SK-N-SH treated with all-trans-retinoic acid at 6 μM for 48 hours (cell line): ENCODE data around the gene PRMT3.
"Not testable (repeated sequence)": the region's sequence is repeated elsewhere in the genome, so short reads cannot be mapped to it uniquely, and the experiment has no call there.

Experiments
- ATAC-seq: fragments of 200-7000 bp; cut with Tn5 transposase; 3 replicates; pipeline ENCODE4 v1.9.1; 2020; ENCODE audit warnings: mild to moderate bottlenecking, moderate library complexity
- ARNTL ChIP-seq: fragments of 450-650 bp; formaldehyde crosslinking; IDR thresholded peaks from 2 replicates; pipeline ENCODE4 v1.5.0; 2020; ENCODE audit warnings: low read depth, mild to moderate bottlenecking, moderate library complexity, borderline replicate concordance
- BACH2 ChIP-seq: fragments of 250-450 bp; sonication (Bioruptor Pico); IDR thresholded peaks from 2 replicates; pipeline ENCODE4 v1.9.0; 2021; ENCODE audit warnings: mild to moderate bottlenecking, borderline replicate concordance
- CSDC2 ChIP-seq: fragments of 250-450 bp; sonication (Bioruptor Pico); IDR thresholded peaks from 2 replicates; pipeline ENCODE4 v1.5.0; 2020; ENCODE audit warnings: mild to moderate bottlenecking, moderate library complexity
- CSRNP3 ChIP-seq: fragments of 250-450 bp; sonication (Bioruptor Pico); IDR thresholded peaks from 2 replicates; pipeline ENCODE4 v1.5.1; 2021; ENCODE audit warnings: mild to moderate bottlenecking, moderate library complexity
- ESRRG ChIP-seq: fragments of 250-450 bp; sonication (Bioruptor Pico); IDR thresholded peaks from 2 replicates; pipeline ENCODE4 v1.6.1; 2021; ENCODE audit warnings: mild to moderate bottlenecking
- GLIS3 ChIP-seq: fragments of 250-450 bp; sonication (Bioruptor Pico); IDR thresholded peaks from 2 replicates; pipeline ENCODE4 v1.5.0; 2020; ENCODE audit warnings: mild to moderate bottlenecking, moderate library complexity
- ISL1 ChIP-seq: fragments of 250-450 bp; sonication (Bioruptor Pico); IDR thresholded peaks from 2 replicates; pipeline ENCODE4 v2.1.2; 2022; ENCODE audit warnings: mild to moderate bottlenecking, moderate library complexity
- OSR1 ChIP-seq: fragments of 250-450 bp; sonication (Bioruptor Pico); IDR thresholded peaks from 2 replicates; pipeline ENCODE4 v1.8.0; 2022; ENCODE audit warnings: moderate library complexity, mild to moderate bottlenecking, inconsistent platforms
- PPARA ChIP-seq: fragments of 250-450 bp; sonication (Bioruptor Pico); IDR thresholded peaks from 2 replicates; pipeline ENCODE4 v1.5.0; 2020; ENCODE audit warnings: mild to moderate bottlenecking, borderline replicate concordance
- RARB ChIP-seq: fragments of 250-450 bp; sonication (Bioruptor Pico); IDR thresholded peaks from 2 replicates; pipeline ENCODE4 v1.8.0; 2021; ENCODE audit warnings: mild to moderate bottlenecking, moderate library complexity
- SNAI2 ChIP-seq: fragments of 250-450 bp; sonication (Bioruptor Pico); IDR thresholded peaks from 2 replicates; pipeline ENCODE4 v1.5.0; 2020; ENCODE audit warnings: mild to moderate bottlenecking, moderate library complexity
- TCF4 ChIP-seq: fragments of 250-450 bp; sonication (Bioruptor Pico); IDR thresholded peaks from 2 replicates; pipeline ENCODE4 v1.8.0; 2021; ENCODE audit warnings: mild to moderate bottlenecking, moderate library complexity, borderline replicate concordance
- ZC3H10 ChIP-seq: fragments of 250-450 bp; sonication (Bioruptor Pico); IDR thresholded peaks from 2 replicates; pipeline ENCODE4 v1.5.1; 2021; ENCODE audit warnings: mild to moderate bottlenecking, moderate library complexity
- ZFP3 ChIP-seq: fragments of 250-450 bp; sonication (Bioruptor Pico); IDR thresholded peaks from 2 replicates; pipeline ENCODE4 v1.5.0; 2020; ENCODE audit warnings: mild to moderate bottlenecking, moderate library complexity
- ZFP30 ChIP-seq: fragments of 450-650 bp; formaldehyde crosslinking; IDR thresholded peaks from 2 replicates; pipeline ENCODE4 v1.5.0; 2022; ENCODE audit warnings: mild to moderate bottlenecking, moderate library complexity
- ZNF565 ChIP-seq: fragments of 450-650 bp; formaldehyde crosslinking; conservative IDR thresholded peaks from 2 replicates; pipeline ENCODE4 v1.5.0; 2020; ENCODE audit warnings: low read depth, mild to moderate bottlenecking, moderate library complexity
- ZNF70 ChIP-seq: fragments of 450-650 bp; formaldehyde crosslinking; IDR thresholded peaks from 2 replicates; pipeline ENCODE4 v1.5.0; 2020; ENCODE audit warnings: mild to moderate bottlenecking, moderate library complexity
- ZNF8 ChIP-seq: fragments of 450-650 bp; formaldehyde crosslinking; IDR thresholded peaks from 2 replicates; pipeline ENCODE4 v1.5.0; 2020; ENCODE audit warnings: mild to moderate bottlenecking, moderate library complexity
- TF ChIP-seq, protein P1 (sequence below): fragments of 250-450 bp; sonication (Bioruptor Pico); IDR thresholded peaks from 2 replicates; pipeline ENCODE4 v1.5.1; 2020; ENCODE audit warnings: low read depth, mild to moderate bottlenecking, moderate library complexity
- TF ChIP-seq, protein P2 (sequence below): fragments of 250-450 bp; sonication (Bioruptor Pico); IDR thresholded peaks from 2 replicates; pipeline ENCODE4 v1.8.0; 2021; ENCODE audit warnings: low read depth, mild to moderate bottlenecking, moderate library complexity, borderline replicate concordance
- TF ChIP-seq, protein P3 (sequence below): fragments of 250-450 bp; sonication (Bioruptor Pico); IDR thresholded peaks from 2 replicates; pipeline ENCODE4 v1.8.0; 2020; ENCODE audit warnings: mild to moderate bottlenecking, moderate library complexity, borderline replicate concordance
- TF ChIP-seq, protein P4 (sequence below): fragments of 250-450 bp; sonication (Bioruptor Pico); IDR thresholded peaks from 2 replicates; pipeline ENCODE4 v1.5.0; 2020; ENCODE audit warnings: mild to moderate bottlenecking, moderate library complexity

Gene PRMT3

GRCh38 chr11:20551096-20551495 is 163.6 kb downstream of the PRMT3 start:
- no peak for ATAC-seq
- TF ChIP-seq ESRRG (CRISPR knock-in tag) (no peak), ZNF70 (no peak), ZNF8 (no peak), TCF4 (CRISPR knock-in tag) (no peak), ISL1 (CRISPR knock-in tag) (no peak), CSDC2 (CRISPR knock-in tag) (no peak), ZFP30 (CRISPR knock-in tag) (no peak), BACH2 (CRISPR knock-in tag) (no peak), GLIS3 (CRISPR knock-in tag) (no peak), SNAI2 (CRISPR knock-in tag) (no peak), OSR1 (CRISPR knock-in tag) (no peak), ZNF565 (CRISPR knock-in tag) (no peak), CSRNP3 (CRISPR knock-in tag) (no peak), RARB (CRISPR knock-in tag) (no peak), ARNTL (CRISPR knock-in tag) (no peak), PPARA (no peak), ZC3H10 (no peak)
- TF ChIP-seq, protein P1, sequence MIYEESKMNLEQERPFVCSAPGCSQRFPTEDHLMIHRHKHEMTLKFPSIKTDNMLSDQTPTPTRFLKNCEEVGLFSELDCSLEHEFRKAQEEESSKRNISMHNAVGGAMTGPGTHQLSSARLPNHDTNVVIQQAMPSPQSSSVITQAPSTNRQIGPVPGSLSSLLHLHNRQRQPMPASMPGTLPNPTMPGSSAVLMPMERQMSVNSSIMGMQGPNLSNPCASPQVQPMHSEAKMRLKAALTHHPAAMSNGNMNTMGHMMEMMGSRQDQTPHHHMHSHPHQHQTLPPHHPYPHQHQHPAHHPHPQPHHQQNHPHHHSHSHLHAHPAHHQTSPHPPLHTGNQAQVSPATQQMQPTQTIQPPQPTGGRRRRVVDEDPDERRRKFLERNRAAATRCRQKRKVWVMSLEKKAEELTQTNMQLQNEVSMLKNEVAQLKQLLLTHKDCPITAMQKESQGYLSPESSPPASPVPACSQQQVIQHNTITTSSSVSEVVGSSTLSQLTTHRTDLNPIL = no peak
- TF ChIP-seq, protein P2, sequence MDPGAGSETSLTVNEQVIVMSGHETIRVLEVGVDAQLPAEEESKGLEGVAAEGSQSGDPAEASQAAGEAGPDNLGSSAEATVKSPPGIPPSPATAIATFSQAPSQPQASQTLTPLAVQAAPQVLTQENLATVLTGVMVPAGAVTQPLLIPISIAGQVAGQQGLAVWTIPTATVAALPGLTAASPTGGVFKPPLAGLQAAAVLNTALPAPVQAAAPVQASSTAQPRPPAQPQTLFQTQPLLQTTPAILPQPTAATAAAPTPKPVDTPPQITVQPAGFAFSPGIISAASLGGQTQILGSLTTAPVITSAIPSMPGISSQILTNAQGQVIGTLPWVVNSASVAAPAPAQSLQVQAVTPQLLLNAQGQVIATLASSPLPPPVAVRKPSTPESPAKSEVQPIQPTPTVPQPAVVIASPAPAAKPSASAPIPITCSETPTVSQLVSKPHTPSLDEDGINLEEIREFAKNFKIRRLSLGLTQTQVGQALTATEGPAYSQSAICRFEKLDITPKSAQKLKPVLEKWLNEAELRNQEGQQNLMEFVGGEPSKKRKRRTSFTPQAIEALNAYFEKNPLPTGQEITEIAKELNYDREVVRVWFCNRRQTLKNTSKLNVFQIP (CRISPR knock-in tag) = no peak
- TF ChIP-seq, protein P3, sequence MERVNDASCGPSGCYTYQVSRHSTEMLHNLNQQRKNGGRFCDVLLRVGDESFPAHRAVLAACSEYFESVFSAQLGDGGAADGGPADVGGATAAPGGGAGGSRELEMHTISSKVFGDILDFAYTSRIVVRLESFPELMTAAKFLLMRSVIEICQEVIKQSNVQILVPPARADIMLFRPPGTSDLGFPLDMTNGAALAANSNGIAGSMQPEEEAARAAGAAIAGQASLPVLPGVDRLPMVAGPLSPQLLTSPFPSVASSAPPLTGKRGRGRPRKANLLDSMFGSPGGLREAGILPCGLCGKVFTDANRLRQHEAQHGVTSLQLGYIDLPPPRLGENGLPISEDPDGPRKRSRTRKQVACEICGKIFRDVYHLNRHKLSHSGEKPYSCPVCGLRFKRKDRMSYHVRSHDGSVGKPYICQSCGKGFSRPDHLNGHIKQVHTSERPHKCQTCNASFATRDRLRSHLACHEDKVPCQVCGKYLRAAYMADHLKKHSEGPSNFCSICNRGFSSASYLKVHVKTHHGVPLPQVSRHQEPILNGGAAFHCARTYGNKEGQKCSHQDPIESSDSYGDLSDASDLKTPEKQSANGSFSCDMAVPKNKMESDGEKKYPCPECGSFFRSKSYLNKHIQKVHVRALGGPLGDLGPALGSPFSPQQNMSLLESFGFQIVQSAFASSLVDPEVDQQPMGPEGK = no peak

DNA sequence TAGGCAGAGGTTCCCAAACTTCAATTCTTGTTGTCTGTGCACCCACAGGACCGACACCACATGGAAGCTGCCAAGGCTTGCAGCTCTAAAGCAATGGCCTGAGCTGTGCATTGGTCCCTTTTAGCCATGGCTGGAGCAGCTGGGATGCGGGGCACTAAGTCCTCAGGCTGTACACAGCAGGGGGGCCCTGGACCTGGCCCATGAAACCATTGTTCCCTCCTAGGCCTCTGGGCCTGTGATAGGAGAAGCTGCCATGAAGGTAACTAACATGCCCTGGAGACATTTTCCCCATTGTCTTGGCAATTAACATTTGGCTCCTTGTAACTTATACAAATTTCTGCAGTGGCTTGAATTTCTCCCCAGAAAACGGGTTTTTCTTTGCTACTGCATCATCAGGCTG is 168.3 kb downstream of the PRMT3 start:
- ATAC-seq = no peak
- TF ChIP-seq, protein P3 = no peak
- TF ChIP-seq ZFP3 (no peak), TCF4 (CRISPR knock-in tag) (no peak), ARNTL (CRISPR knock-in tag) (no peak)
- TF ChIP-seq, protein P4, sequence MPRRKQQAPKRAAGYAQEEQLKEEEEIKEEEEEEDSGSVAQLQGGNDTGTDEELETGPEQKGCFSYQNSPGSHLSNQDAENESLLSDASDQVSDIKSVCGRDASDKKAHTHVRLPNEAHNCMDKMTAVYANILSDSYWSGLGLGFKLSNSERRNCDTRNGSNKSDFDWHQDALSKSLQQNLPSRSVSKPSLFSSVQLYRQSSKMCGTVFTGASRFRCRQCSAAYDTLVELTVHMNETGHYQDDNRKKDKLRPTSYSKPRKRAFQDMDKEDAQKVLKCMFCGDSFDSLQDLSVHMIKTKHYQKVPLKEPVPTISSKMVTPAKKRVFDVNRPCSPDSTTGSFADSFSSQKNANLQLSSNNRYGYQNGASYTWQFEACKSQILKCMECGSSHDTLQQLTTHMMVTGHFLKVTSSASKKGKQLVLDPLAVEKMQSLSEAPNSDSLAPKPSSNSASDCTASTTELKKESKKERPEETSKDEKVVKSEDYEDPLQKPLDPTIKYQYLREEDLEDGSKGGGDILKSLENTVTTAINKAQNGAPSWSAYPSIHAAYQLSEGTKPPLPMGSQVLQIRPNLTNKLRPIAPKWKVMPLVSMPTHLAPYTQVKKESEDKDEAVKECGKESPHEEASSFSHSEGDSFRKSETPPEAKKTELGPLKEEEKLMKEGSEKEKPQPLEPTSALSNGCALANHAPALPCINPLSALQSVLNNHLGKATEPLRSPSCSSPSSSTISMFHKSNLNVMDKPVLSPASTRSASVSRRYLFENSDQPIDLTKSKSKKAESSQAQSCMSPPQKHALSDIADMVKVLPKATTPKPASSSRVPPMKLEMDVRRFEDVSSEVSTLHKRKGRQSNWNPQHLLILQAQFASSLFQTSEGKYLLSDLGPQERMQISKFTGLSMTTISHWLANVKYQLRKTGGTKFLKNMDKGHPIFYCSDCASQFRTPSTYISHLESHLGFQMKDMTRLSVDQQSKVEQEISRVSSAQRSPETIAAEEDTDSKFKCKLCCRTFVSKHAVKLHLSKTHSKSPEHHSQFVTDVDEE = no peak
- TF ChIP-seq, protein P2 (CRISPR knock-in tag) = no peak
- TF ChIP-seq, all 23 proteins: peak for 0

DNA sequence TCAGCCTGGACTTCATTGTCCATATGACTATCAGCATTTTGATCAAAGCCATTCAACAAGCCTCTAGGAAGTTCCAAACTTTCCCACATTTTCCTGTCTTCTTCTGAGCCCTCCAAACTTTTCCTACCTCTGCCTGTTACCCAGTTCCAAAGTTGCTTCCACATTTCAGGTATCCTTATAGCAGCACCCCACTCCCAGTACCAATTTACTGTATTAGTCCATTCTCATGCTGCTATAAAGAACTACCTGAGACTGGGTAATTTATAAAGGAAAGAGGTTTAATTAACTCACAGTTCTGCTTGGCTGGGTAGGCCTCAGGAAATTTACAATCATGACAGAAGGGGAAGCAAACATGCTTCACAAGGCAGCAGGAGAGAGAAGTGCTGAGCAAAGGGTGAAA is 168.9 kb downstream of the PRMT3 start:
- not testable (repeated sequence) for ATAC-seq
